ENCODE measurements around the gene WWC1. TPM values are rescaled to one million over a fixed set of nuclear protein-coding genes. Genes with fewer than 3 reads are reported as not detected.

The WWC1 gene
- total RNA-seq, 2 experiments from 2014 or later, result 1.7 to 2.1 TPM

GRCh38 chr5:168365581-168366081, 74.2 kb downstream of the WWC1 start:
- CTCF ChIA-PET, result no interaction called here
- Mint-ChIP-seq H3K27me3 (ENCODE audit: low read depth) (no peaks in the 10 kb centered on the region), H3K27ac (no peak overlapping the region), H3K36me3 (ENCODE audit: low read depth) (no peaks in the 10 kb centered on the region), H3K4me1 (ENCODE audit: low read depth) (no peaks in the 10 kb centered on the region), H3K9me3 (no peaks in the 10 kb centered on the region), H3K4me3 (no peak overlapping the region)
- DNase-seq, result no peak
- intact Hi-C loops (cut with micrococcal nuclease), result no loop called here

GRCh38 chr5:168366116-168366515, 74.7 kb downstream of the WWC1 start:
- intact Hi-C loops (cut with micrococcal nuclease), result no loop called here
- no peak overlapping the region for H3K4me3 Mint-ChIP-seq
- CTCF ChIA-PET, result no interaction called here
- H3K27ac Mint-ChIP-seq, result no peak overlapping the region
- no peaks in the 10 kb centered on the region for H3K36me3 Mint-ChIP-seq (ENCODE audit: low read depth)
- H3K27me3 Mint-ChIP-seq (ENCODE audit: low read depth), result no peaks in the 10 kb centered on the region
- H3K9me3 Mint-ChIP-seq, result no peaks in the 10 kb centered on the region
- H3K4me1 Mint-ChIP-seq (ENCODE audit: low read depth), result no peaks in the 10 kb centered on the region
- DNase-seq, result no peak

DNA sequence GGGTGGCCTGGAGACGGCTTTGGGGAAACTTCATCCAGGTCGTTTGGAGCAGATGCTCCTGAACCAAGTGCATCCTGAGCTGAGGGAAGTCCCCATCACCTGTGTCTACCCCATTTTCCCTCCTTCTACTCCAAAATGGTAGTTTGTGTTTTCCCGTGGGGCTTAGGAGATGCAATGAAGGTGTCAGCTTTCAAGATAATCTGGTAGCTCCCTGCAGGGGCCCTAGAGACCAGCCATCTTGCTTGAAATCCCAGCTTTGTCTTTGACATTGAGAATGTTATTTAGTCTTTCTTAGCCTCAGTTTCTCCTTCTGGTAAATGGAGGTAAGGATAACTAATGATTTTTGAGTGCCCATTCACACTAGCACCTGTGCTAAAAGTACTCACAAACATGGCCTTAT, 77.4 kb downstream of the WWC1 start:
- DNase-seq, result no peak
- Mint-ChIP-seq H3K9me3 (no peaks in the 10 kb centered on the region), H3K4me1 (ENCODE audit: low read depth) (no peaks in the 10 kb centered on the region), H3K36me3 (ENCODE audit: low read depth) (no peaks in the 10 kb centered on the region), H3K4me3 (no peak overlapping the region), H3K27me3 (ENCODE audit: low read depth) (no peaks in the 10 kb centered on the region), H3K27ac (no peak overlapping the region)
- CTCF ChIA-PET, result no interaction called here
- intact Hi-C loops (cut with micrococcal nuclease), result no loop called here

- Mint-ChIP-seq H3K4me3 (no peak overlapping the region), H3K27ac (no peak overlapping the region), H3K9me3 (no peaks in the 10 kb centered on the region), H3K36me3 (ENCODE audit: low read depth) (no peaks in the 10 kb centered on the region), H3K27me3 (ENCODE audit: low read depth) (no peaks in the 10 kb centered on the region), H3K4me1 (ENCODE audit: low read depth) (no peaks in the 10 kb centered on the region)
- intact Hi-C loops (cut with micrococcal nuclease), result no loop called here
- no peak for DNase-seq
- CTCF ChIA-PET, result no interaction called here
Observed at GRCh38 chr5:168370831-168371230, 79.4 kb downstream of the WWC1 start.

DNA sequence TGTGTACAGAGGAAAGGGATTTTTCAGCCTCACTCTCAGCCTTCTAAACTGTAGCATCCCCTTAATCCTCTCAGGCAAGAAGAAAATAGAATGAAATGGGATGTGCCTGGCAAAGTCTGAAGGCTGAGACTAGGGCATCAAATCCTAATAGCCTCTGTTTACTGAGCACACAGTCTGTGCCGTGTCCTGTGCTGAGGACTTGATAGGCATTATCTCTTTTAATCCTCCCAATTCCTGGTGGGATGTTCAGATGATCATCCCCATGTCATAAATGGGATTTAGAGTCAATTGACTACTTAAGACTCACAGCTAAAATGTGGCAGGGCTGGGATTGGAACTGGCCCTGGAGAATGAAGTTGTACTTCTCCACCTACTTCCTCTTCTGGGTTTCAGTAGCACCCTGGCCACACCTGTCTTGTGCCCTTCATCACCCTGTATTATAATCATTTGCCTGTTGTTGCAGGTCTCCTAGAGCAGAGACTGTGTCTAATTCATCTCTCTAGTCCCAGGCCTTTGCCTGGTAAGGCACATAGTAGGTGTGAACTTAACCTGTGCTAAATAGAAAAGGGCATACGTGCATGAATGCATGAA, 81.0 kb downstream of the WWC1 start:
- Mint-ChIP-seq H3K9me3 (no peaks in the 10 kb centered on the region), H3K27ac (no peak overlapping the region), H3K36me3 (ENCODE audit: low read depth) (no peaks in the 10 kb centered on the region), H3K27me3 (ENCODE audit: low read depth) (no peaks in the 10 kb centered on the region), H3K4me3 (no peak overlapping the region), H3K4me1 (ENCODE audit: low read depth) (no peaks in the 10 kb centered on the region)
- CTCF ChIA-PET, result no interaction called here
- intact Hi-C loops (cut with micrococcal nuclease), result no loop called here
- no peak for DNase-seq

GRCh38 chr5:168374532-168374931, 83.1 kb downstream of the WWC1 start:
- Mint-ChIP-seq H3K4me1 (ENCODE audit: low read depth) (no peaks in the 10 kb centered on the region), H3K4me3 (no peak overlapping the region), H3K9me3 (no peaks in the 10 kb centered on the region), H3K36me3 (ENCODE audit: low read depth) (no peaks in the 10 kb centered on the region), H3K27ac (no peak overlapping the region), H3K27me3 (ENCODE audit: low read depth) (no peaks in the 10 kb centered on the region)
- DNase-seq, result no peak
- intact Hi-C loops (cut with micrococcal nuclease), result no loop called here
- CTCF ChIA-PET, result interaction anchor here (0.7 kb wide), 1 partner anchor 44 kb away, joined by 4 read pairs; no protein-coding TSS in a partner anchor

GRCh38 chr5:168375214-168375613, 83.8 kb downstream of the WWC1 start:
- H3K27ac Mint-ChIP-seq, result no peak overlapping the region
- intact Hi-C loops (cut with micrococcal nuclease), result no loop called here
- H3K4me1 Mint-ChIP-seq (ENCODE audit: low read depth), result no peaks in the 10 kb centered on the region
- DNase-seq, result no peak
- H3K4me3 Mint-ChIP-seq, result no peak overlapping the region
- CTCF ChIA-PET, result interaction anchor here (0.6 kb wide), 1 partner anchor 1725 kb away, joined by 8 read pairs; no protein-coding TSS in a partner anchor
- H3K36me3 Mint-ChIP-seq (ENCODE audit: low read depth), result no peaks in the 10 kb centered on the region
- no peaks in the 10 kb centered on the region for H3K27me3 Mint-ChIP-seq (ENCODE audit: low read depth)
- no peaks in the 10 kb centered on the region for H3K9me3 Mint-ChIP-seq

DNA sequence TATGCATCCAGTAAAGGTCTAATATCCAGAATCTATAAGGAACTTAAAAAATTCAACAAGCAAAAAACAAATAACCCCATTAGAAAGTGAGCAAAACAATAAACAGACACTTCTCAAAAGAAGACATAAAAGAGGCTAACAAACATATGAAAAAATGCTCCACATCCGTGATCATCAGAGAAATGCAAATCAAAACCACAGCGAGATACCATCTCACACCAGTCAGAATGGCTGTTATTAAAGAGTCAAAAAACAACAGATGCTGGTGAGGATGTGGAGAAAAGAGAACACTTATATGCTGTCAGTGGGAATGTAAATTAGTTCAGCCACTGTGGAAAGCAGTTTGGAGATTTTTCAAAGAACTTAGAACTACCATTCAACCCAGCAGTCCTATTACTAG, 86.1 kb downstream of the WWC1 start:
- CTCF ChIA-PET, result no interaction called here
- DNase-seq, result no peak
- intact Hi-C loops (cut with micrococcal nuclease), result no loop called here
- no peak overlapping the region for H3K27ac Mint-ChIP-seq
- H3K36me3 Mint-ChIP-seq (ENCODE audit: low read depth), result no peaks in the 10 kb centered on the region
- H3K4me3 Mint-ChIP-seq, result no peak overlapping the region
- H3K27me3 Mint-ChIP-seq (ENCODE audit: low read depth), result no peaks in the 10 kb centered on the region
- H3K9me3 Mint-ChIP-seq, result no peaks in the 10 kb centered on the region
- H3K4me1 Mint-ChIP-seq (ENCODE audit: low read depth), result peaks cover 2% of the 10 kb centered on the region

DNA sequence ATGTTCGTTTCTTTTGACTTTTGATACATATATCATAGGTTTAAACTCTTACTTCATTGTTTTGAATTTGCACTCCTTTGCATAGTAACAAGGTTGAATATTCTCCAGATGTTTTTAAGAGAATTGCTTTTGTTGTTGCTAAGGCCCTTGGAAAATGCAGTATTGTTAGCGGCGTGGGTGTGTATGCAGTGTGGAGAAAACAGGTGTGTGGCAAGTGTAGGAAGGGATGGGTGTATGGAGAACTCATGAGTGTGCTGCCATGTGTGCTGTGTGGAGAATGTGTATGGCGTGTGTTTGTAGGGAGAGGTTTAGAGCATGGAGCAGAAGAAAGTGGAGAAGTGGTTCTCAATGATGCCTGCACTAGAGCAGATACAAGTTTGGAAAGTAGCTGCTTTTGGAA, 87.3 kb downstream of the WWC1 start:
- H3K27me3 Mint-ChIP-seq (ENCODE audit: low read depth), result no peaks in the 10 kb centered on the region
- CTCF ChIA-PET, result no interaction called here
- intact Hi-C loops (cut with micrococcal nuclease), result no loop called here
- DNase-seq, result no peak
- no peak overlapping the region for H3K27ac Mint-ChIP-seq
- H3K9me3 Mint-ChIP-seq, result no peaks in the 10 kb centered on the region
- peaks cover 8% of the 10 kb centered on the region for H3K4me1 Mint-ChIP-seq (ENCODE audit: low read depth)
- no peak overlapping the region for H3K4me3 Mint-ChIP-seq
- H3K36me3 Mint-ChIP-seq (ENCODE audit: low read depth), result no peaks in the 10 kb centered on the region

DNA sequence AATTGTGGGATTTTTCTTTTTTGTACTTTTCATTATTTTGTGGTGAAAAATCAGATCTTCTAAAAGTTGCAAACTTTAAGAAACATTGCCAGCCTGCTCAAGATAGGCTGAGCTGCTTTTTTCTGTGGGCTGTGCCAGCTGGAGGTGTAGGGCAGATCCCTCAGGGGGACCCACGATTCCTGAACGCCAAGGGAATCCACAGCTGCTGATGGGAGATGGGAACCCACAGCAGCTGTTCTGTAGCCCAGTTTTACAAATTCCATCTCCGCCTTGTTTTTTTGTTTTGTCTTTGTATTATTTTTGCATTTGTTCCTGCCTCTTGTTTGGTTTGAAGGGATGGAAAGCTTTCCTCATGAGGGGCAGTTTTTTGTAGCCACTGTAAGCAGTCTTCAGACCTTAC, 91.0 kb downstream of the WWC1 start:
- H3K9me3 Mint-ChIP-seq, result peaks cover 2% of the 10 kb centered on the region
- CTCF ChIA-PET, result no interaction called here
- no peak overlapping the region for H3K4me3 Mint-ChIP-seq
- DNase-seq, result no peak
- peaks cover 11% of the 10 kb centered on the region for H3K36me3 Mint-ChIP-seq (ENCODE audit: low read depth)
- no peaks in the 10 kb centered on the region for H3K27me3 Mint-ChIP-seq (ENCODE audit: low read depth)
- H3K4me1 Mint-ChIP-seq (ENCODE audit: low read depth), result peaks cover 8% of the 10 kb centered on the region
- intact Hi-C loops (cut with micrococcal nuclease), result no loop called here
- no peak overlapping the region for H3K27ac Mint-ChIP-seq

GRCh38 chr5:168390491-168390890, 99.0 kb downstream of the WWC1 start:
- Mint-ChIP-seq H3K36me3 (ENCODE audit: low read depth) (peaks cover 4% of the 10 kb centered on the region), H3K9me3 (peaks cover 13% of the 10 kb centered on the region), H3K4me1 (ENCODE audit: low read depth) (no peaks in the 10 kb centered on the region), H3K27ac (no peak overlapping the region), H3K27me3 (ENCODE audit: low read depth) (peaks cover 7% of the 10 kb centered on the region), H3K4me3 (no peak overlapping the region)
- intact Hi-C loops (cut with micrococcal nuclease), result no loop called here
- no peak for DNase-seq
- CTCF ChIA-PET, result no interaction called here

- Mint-ChIP-seq H3K27me3 (ENCODE audit: low read depth) (peaks cover 7% of the 10 kb centered on the region), H3K4me3 (no peak overlapping the region), H3K36me3 (ENCODE audit: low read depth) (no peaks in the 10 kb centered on the region), H3K9me3 (peaks cover 13% of the 10 kb centered on the region), H3K27ac (no peak overlapping the region), H3K4me1 (ENCODE audit: low read depth) (no peaks in the 10 kb centered on the region)
- intact Hi-C loops (cut with micrococcal nuclease), result no loop called here
- CTCF ChIA-PET, result no interaction called here
- DNase-seq, result no peak
Observed at GRCh38 chr5:168393773-168394172, 102.3 kb downstream of the WWC1 start.

- no peaks in the 10 kb centered on the region for H3K36me3 Mint-ChIP-seq (ENCODE audit: low read depth)
- no peaks in the 10 kb centered on the region for H3K4me1 Mint-ChIP-seq (ENCODE audit: low read depth)
- peaks cover 4% of the 10 kb centered on the region for H3K27me3 Mint-ChIP-seq (ENCODE audit: low read depth)
- CTCF ChIA-PET, result no interaction called here
- DNase-seq, result no peak
- H3K9me3 Mint-ChIP-seq, result no peaks in the 10 kb centered on the region
- intact Hi-C loops (cut with micrococcal nuclease), result no loop called here
- no peak overlapping the region for H3K27ac Mint-ChIP-seq
- H3K4me3 Mint-ChIP-seq, result no peak overlapping the region
Observed at GRCh38 chr5:168400429-168401220, 109.2 kb downstream of the WWC1 start.
